SW 1271 (cell line): Measurements from ENCODE around the gene TMEM271.
"Not testable (repeated sequence)": the region's sequence is repeated elsewhere in the genome, so short reads cannot be mapped to it uniquely, and the experiment has no call there.

Experiments
- DNase-seq, 2 experiments: peaks; one replicate each; lab custom pipeline; 2025; lab: John Stamatoyannopoulos, UW

The TMEM271 gene

DNA sequence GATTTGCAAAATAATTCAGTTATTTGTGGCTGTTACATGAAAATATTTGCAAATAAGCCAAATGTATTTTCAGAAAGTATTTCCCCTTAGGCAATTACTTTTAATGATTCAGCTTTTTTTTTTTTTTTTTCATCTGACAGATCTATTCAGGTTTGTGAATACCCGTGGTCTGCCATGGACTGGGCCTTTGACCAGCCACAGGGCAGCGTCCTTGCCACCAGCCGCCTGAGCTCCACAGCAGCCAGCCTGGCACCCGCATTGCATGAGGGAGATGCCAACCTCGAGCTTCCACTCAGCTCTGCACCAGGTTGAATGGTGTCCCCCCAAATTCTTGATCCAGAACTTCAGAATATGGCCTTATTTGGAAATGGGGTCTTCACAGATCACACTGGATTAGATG, 14.7 kb downstream of the TMEM271 start:
- DNase-seq = no peak

DNA sequence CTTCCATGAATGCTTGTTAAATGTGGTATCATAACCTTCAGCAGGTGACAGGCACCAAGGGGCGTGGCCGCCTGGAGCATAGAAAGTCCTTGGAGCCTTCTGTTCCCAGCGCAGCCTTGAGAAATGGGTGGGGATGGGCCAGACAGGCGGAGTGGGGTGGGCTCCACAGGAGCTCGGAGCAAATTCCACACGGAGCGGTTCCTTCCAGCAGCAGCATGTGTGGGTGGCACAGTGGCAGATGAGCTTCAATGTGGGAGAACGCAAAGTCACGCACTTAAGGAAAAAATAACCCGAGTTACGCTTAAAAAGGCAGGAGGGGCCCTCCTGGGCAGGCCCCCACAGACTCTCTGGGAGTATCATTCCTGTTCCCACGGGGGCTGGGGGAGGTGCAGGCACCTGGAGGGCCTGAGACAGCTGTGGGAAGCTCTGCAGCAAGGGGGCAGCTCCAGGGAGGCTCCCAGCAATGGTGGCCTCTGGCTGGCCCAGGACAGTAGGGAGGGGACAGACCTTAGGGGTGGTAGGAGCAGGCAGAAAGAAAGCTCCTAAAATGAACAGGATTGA, 15.3 kb downstream of the TMEM271 start:
- DNase-seq = no peak

DNA sequence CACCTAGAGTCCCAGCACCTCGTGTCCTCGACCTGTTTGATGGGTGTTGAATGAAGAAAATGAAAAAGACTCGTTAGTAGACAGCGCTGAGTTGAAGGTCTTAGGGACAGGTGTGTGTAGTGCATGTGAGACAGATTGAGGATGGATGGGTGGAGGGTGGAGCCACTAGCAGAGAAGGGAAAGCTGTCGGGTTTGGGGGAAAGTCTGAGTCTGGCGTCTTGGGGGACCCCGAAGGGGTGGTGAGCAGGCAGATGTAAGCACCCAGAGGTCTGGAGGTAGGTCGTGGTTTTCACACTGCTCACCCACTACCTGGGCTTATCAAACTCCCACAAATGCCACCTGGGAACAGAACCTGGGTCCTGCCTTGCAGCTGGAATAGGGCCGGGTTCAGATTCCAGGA, 16.0 kb downstream of the TMEM271 start:
- DNase-seq = no peak

DNA sequence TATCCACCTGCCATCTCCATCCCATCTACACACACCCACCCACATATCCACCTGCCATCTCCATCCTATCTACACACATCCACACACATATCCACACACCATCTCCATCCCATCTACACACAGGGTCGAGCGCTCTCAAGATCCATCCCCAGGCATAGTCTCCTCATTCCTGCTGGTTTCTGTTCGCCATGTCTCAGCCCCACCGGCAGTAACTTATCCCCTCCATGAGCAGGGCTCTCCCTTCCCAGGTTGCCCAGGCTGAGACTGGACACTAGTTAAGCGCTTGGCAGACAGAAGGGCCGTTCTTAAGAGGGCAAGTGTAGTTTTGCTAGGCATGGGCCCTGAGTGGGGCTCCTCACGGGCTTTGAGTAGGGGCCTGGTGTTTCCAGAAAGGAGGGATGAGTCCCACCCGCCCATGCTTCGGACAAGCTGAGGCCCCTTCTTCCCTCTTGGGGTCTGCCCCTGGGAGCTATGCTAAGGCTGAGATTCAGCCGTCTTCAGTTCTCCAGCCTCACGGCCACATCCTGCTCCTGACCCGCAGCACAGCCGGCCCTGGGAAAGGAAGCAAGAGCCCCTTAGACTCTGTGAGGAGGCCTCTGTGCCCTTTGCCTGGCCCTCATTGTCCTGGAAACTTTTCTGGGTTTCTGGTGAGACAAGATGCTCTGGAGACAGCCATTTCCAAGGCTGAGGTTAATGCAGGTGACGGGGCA, 20.4 kb downstream of the TMEM271 start:
- no peak for DNase-seq

DNA sequence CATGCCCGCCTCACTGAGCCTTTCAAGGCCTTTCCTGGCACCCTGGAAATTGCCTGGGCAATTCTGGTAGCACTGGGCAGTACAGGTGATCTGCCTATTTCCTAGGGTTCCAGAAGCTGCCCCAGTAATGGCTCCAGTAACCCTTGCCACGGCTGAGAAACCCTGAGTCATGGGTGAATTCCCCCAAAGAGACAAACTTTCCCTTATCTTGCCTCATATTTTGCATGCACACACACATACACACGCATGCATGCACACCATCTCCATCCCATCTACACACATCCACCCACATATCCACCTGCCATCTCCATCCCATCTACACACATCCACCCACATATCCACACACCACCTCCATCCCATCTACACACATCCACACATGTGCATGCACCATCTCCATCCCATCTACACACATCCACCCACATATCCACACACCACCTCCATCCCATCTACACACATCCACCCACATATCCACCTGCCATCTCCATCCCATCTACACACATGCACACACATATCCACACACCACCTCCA, 21.2 kb downstream of the TMEM271 start:
- DNase-seq = not testable (repeated sequence)

DNA sequence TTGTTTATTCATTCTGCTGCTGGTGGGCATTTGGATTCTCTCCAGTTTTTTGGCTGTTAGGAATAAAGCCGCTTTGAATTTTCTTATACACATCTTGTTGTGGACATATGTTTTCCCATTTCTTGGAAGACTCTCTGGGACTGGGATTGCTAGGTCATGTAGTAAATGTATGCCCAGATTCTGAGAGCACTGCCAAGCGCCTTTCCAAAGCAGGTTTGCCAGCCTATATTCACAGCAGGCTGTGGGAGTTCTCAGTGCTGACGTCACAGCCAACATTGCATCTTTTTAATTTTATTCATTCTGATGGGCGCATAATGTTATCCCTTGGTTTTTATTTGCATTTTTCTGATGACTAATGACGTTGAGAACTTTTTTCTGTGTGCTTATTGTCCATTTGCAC, 24.1 kb downstream of the TMEM271 start:
- no peak for DNase-seq

DNA sequence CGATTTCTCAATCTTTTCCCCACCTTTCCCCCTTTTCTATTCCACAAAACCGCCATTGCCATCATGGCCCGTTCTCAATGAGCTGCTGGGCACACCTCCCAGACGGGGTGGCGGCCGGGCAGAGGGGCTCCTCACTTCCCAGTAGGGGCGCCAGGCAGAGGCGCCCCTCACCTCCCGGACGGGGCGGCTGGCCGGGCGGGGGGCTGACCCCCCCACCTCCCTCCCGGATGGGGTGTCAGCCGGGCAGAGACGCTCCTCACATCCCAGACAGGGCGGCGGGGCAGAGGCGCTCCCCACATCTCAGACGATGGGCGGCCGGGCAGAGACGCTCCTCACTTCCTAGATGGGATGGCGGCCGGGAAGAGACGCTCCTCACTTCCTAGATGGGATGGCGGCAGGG, 25.8 kb downstream of the TMEM271 start:
- not testable (repeated sequence) for DNase-seq

DNA sequence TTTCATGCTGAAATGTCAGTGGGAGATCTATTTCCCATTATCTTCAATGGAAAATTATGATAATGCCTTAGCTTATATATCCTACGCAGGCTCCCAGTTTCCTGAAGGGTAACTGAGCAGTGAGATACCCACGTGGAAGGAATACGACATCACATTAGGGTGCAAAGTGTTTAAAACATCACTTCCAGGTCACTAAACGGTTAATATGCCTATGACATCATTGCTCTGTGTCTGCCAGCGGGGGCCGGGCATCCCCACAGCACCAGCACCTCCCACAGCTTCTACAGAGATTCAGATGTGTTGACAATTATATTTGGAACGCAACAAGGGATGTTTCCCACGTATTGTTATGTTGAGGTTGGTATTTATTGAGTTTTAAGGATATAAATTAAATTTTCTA, 27.1 kb downstream of the TMEM271 start:
- DNase-seq = no peak

DNA sequence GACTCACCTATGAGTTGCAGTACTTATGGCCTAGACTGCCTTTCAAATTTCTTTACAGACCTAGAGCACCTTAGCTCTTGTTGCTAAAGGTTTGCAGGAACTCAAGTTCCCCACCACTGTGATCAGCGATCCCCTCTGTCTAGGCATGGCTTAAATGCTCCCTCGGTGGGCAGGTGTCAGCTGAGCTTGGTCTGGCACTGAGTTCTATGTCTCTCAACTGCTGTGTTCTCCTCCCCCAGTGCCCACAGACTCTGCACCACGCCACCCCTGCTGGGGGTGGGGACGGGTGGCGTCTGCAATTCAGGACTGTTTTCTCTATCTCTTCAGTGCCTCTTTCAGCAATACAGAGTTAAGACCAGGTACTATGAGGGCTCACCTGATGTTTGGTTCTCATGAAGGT, 30.5 kb downstream of the TMEM271 start:
- DNase-seq = no peak

DNA sequence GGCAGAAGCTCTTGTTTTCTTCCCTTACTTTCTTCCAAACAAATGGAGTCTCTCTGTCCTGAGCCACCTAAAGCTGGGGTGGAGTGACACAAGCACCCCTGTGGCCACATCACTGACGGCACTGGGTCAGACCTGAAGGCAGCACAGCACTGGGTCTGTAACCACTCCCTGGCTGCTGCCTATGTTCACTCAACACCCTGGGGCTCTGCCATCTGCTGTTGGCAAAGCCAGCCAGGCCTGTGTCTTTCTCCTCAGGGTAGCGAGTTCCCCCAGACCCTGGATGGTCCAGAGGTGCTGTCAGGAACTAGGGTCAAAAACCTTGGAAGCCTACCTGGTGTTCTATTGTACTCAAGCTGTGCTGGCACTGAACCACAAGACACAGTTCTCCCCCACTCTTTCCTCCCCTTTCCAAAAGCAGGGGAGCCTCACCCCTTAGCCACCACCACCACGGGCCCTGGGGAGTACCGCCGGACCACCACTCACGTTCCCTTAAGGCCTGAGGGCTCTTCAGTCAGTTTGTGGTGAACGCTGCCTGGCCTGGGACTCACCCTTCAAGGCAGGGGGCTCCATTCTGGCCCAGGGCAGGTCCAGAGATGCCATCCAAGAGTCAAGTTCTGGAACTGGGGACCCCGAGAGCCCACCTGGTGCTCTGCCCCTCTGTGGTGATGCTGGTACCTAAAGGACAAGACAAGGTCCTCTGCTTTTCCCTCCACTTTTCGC, 31.5 kb downstream of the TMEM271 start:
- DNase-seq = no peak

DNA sequence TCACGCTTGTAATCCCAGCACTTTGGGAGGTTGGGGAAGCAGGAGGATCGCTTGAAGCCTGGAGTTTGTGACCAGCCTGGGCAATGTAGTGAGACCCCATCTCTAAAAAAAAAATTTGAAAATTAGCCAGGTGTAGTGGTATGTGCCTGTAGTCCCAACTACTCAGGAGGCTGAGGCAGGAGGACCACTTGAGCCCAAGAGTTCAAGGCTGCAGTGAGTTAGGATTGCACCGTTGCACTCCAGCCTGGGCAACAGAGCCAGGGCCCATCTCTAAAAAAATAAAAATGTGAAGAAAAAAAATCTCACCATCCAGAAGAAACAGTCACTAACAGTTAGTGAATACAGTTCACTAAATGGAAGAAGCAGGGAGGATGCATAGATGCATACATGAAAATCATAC, 34.8 kb downstream of the TMEM271 start:
- DNase-seq = no peak

DNA sequence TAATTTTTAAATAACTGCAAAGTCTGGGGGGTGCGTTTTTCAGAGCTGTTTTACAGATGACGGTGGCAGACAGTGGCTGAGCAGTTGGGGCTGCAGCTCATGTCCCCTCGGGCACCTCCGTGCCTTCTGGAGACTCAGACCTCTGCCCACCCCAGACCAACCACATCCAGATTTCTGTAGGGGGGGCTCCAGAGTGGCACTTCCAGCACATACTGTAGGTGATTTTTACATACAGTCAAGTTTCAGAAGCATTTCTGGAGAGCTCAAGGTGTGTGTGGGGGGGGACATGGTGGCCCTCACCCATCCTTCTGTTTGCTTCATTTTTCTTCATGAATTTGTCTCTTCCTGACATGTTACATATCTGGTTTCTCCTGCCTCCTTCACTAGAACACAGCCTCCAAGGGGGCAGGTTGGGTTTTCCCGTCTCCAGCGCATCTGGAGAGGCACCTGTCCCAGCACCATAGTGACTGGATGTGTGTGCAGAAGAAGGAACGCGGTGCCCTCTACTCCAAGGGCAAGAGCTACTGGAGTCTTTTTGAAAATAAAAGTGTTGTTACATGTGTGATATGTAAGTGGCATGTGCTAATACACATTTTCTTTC, 37.5 kb downstream of the TMEM271 start:
- DNase-seq = no peak

DNA sequence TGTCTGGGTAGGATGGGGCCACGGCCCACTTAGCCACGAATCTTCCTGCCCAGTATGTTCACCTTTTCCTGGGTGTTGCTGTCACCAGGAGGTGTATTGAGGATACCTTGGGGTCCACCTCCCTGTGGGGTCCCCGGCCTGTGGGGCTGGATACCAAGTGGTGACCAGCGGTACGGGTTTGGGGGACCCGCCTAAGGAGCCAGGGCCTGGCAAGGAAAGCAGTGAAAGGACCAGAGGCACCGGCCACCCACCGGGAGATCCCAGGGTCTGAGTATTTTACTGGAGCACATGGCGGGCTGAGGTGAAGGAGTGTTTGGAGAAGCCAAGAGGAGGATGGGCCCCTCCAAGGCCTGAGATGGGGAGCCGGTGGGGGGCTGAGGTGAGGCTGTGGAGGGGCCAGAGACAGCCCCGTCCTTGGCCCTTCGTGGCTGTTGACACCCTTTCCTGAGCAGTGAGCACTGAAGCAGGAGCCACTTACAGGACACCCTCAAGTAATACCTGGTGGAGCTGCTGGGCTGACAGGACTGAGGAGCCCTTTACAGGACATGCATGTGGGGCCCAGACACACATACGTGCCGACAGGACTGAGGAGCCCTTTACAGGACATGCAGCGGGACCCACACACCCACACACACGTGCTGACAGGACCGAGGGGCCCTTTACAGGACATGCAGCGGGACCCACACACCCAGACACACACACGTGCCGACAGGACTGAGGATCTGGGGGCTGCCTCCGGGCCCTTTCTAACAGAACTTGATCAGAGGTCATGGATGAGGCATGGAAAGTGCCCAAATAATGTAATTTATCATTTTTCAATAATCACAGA, 38.4 kb downstream of the TMEM271 start:
- no peak for DNase-seq

DNA sequence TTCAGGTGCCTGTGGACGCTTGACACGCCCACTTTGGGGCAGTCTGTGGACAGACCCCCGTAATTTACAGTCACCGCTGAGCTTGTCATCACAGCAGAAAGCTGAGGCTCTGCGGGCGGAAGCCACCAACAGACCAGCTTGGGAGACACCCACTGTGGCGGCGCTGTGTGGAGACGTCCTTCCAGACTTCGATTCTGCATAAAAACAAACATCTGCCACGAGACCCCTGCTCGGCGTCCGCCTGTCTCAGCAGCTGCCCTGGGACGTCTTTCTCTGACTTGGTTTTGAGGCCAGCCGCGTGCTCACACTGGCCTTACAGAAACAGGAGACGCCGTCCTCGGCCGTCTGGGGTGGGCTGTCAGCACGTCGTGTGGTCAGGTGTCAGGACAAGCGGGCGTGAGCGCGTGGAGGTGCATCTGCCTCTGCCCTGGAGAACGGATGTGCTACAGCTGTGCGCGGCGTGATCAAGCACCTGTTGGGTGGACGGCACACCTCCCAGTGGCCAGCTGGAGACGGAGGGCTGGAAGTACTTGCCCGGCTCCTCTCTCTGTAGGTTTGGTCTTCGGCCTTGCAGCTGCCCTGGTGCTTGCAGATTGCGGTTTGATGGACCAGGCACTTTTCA, 39.6 kb downstream of the TMEM271 start:
- DNase-seq = no peak

DNA sequence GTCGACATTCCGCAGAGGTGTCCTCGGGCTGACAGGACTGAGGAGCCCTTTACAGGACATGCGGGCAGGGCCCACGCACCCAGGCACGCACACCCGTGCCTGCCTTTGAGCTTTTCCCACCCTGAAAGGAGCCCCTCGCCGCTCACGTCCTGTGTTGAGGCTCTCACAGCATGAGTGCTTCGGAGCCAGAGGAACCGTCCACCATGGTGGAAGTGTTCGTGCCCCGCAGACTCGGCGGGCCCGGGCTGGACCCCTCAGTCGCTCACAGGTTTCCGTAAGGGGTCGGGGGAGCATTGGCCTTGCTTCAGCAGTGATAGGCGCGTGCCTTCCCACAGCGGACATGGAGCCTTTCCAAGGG, 40.2 kb downstream of the TMEM271 start:
- DNase-seq = no peak

DNA sequence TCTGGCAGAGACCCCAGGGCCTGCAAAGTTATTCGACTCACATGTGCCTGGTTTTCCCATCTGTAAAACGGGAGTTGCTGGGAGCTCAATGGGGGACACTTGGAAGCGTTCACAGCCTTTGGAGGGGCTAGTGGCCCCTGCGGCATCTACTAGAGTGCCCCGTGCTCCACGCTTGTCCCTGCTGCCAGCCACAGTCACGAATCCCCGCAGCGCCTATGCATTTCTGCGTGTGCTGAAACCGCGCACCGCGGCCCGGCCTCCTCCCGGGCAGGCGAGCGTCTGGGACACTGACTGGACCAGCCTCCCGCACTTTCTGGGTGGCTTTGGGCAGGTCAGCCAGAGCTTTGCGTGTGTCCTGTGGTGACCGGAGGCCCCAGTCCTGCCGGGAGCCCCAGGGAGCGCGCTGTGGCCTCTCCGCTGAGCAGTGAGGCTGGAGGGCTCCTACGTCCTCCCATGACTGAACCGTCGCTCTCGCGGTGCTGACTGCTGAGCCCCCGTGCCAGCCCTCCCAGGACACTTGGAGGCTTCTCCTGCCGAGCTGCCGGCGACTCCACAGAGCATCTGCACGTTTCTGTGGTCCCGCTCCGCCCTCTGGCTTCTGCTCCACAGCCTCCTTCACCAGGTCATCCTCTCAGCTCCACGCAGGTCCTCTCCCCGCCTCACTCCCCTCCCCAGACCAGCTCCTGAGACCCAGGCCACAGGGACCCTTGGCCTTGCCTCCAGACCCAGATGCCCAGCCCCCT, 40.7 kb downstream of the TMEM271 start:
- DNase-seq = no peak

DNA sequence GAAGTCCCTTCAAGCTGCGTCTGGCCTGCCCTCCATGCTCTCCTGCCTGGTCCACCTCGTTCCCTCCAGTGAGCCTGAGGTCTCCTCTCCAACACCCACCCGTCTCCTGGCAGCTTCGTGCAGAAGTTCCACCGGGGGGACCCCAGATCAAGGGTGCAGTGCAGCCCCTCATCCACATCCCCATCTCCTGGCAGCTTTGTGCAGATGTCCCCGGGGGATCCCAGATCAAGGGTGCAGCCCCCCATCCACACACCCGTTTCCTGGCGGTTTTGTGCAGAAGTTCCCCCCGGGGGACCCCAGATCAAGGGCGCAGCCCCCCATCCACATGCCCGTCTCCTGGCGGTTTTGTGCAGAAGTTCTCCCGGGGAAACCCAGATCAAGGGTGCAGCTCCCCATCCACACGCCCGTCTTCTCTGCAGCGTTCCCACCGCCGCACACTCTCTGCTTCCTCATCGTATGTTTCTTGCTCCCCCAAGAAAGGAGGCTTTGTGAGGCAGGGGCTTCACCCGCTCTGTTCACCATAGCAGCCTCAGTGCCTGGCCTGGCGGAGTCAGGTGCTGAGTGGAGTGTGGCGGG, 41.4 kb downstream of the TMEM271 start:
- no peak for DNase-seq

DNA sequence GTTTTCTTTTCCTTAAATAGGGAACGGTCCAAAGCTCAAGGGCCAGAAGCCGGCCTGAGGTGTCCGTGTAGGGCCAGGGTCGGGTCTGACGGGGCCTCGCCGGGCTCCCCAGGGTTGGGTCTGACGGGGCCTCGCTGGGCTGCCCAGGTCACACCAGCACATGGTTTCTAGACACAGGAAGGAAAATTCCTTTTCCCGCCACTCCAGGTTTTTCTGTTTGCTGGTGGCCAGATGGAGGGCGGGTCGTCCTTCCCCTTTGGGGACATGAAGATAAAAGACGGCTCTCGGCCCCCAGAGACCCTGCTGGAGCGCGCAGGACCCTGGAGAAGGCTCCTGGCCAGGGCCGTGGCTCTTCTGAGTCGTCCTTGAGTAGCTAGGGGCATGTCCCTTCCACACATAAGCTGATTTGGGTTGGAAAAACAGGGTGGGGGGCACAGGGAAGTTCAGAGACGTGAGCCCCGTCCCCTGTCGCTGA, 42.0 kb downstream of the TMEM271 start:
- no peak for DNase-seq

DNA sequence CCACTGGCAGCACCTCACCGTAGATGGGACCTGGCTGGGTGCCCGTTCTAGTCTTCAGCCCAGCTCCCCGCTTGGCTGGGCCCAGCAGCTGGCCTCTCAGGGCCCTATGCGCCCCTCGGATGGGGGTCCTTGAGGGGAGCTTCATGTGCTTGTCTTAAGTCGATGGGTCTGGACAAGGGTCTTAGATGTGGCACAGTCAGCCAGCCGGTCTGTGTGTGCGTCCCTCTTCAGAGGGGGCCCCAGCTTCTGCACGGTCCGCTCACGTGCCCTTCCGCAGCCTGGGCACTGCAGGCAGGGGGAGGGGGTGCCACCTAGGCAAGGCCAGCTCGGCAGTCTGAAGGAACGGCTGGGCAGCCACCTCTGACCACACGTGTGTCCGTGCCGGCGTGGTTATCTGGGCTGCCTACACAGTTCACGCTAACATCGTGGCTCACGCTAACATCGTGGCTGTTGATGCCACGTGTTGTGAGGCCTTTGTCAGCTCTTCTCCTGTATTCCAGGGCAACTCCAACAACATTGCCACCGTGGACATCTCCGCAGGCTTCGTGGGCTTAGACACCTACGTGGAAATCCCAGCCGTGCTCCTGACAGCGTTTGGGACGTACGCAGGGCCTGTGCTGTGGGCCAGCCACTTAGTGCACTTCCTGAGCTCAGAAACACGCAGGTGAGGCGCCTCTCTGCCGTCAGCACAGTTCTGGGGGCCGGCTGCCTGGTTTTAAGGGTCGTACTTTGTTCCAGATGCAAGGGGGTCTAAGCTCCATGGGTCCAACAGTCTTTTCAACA, 42.6 kb downstream of the TMEM271 start:
- DNase-seq = no peak
